HAP-1 (cell line): ENCODE results near the gene ALK.

Source experiments
- DNase-seq, 2 experiments: peaks; one replicate each; pipeline ENCODE4 v3.0.0-alpha.2; 2016 to 2020; ENCODE audit warnings: low spot score in 2 of 2
- H3K27me3 ChIP-seq: fragments of 250-450 bp; sonication (Bioruptor Pico); 2 replicates; pipeline ENCODE4 v1.5.1; 2020; ENCODE audit warnings: low read depth, mild to moderate bottlenecking, moderate library complexity
- H3K36me3 ChIP-seq: fragments of 250-450 bp; sonication (Bioruptor Pico); replicated peaks from 2 replicates; pipeline ENCODE4 v1.5.1; 2020; ENCODE audit warnings: mild to moderate bottlenecking
- H3K4me1 ChIP-seq: fragments of 250-450 bp; sonication (Bioruptor Pico); 2 replicates; pipeline ENCODE4 v1.5.1; 2020; ENCODE audit warnings: mild to moderate bottlenecking
- H3K4me3 ChIP-seq: fragments of 250-450 bp; sonication (Bioruptor Pico); 2 replicates; pipeline ENCODE4 v1.5.1; 2020; ENCODE audit warnings: mild to moderate bottlenecking, moderate library complexity
- H3K9me3 ChIP-seq: fragments of 250-450 bp; sonication (Bioruptor Pico); 2 replicates; pipeline ENCODE4 v1.5.1; 2020; ENCODE audit warnings: mild to moderate bottlenecking, moderate library complexity
- in situ Hi-C: fragments of 300-500 bp; cut with MboI; formaldehyde crosslinking; loops from 3 replicates; pipeline ENCODE4 v1.14.3; 2020; ENCODE audit warnings: low sequenced_read_pairs, inconsistent platforms, mixed read lengths

ALK gene

GRCh38 chr2:29389686-29390085, 531.7 kb downstream of the ALK start:
- no peaks in the 10 kb centered on the region for H3K9me3 ChIP-seq
- no peaks in the 10 kb centered on the region for H3K4me1 ChIP-seq
- no peak overlapping the region for H3K4me3 ChIP-seq
- DNase-seq: no peak
- in situ Hi-C loops: no loop called here
- peaks cover 5% of the 10 kb centered on the region for H3K27me3 ChIP-seq
- H3K36me3 ChIP-seq: no peaks in the 10 kb centered on the region

GRCh38 chr2:29388071-29388470, 533.3 kb downstream of the ALK start:
- peaks cover 5% of the 10 kb centered on the region for H3K27me3 ChIP-seq
- DNase-seq: no peak
- no peaks in the 10 kb centered on the region for H3K9me3 ChIP-seq
- no peaks in the 10 kb centered on the region for H3K4me1 ChIP-seq
- no peaks in the 10 kb centered on the region for H3K36me3 ChIP-seq
- in situ Hi-C loops: no loop called here
- no peak overlapping the region for H3K4me3 ChIP-seq

GRCh38 chr2:29382486-29382885, 538.9 kb downstream of the ALK start:
- no peaks in the 10 kb centered on the region for H3K9me3 ChIP-seq
- in situ Hi-C loops: no loop called here
- no peaks in the 10 kb centered on the region for H3K36me3 ChIP-seq
- H3K4me3 ChIP-seq: no peak overlapping the region
- peaks cover 5% of the 10 kb centered on the region for H3K27me3 ChIP-seq
- H3K4me1 ChIP-seq: no peaks in the 10 kb centered on the region
- DNase-seq: no peak

- H3K4me1 ChIP-seq: no peaks in the 10 kb centered on the region
- H3K9me3 ChIP-seq: no peaks in the 10 kb centered on the region
- H3K36me3 ChIP-seq: no peaks in the 10 kb centered on the region
- no peak for DNase-seq
- H3K4me3 ChIP-seq: no peak overlapping the region
- in situ Hi-C loops: no loop called here
- no peaks in the 10 kb centered on the region; the same call in 1 of the 2 replicates for H3K27me3 ChIP-seq
These were observed 543.6 kb downstream of the ALK start for GRCh38 chr2:29377788-29378187.

- DNase-seq: no peak
- Histone ChIP-seq H3K4me1 (no peaks in the 10 kb centered on the region), H3K9me3 (no peaks in the 10 kb centered on the region), H3K4me3 (no peak overlapping the region), H3K27me3 (no peaks in the 10 kb centered on the region; the same call in 1 of the 2 replicates), H3K36me3 (no peaks in the 10 kb centered on the region)
- in situ Hi-C loops: no loop called here
These were observed 544.8 kb downstream of the ALK start for GRCh38 chr2:29376541-29376940.

GRCh38 chr2:29375843-29376242, 545.5 kb downstream of the ALK start:
- no peaks in the 10 kb centered on the region; the same call in 1 of the 2 replicates for H3K27me3 ChIP-seq
- no peak for DNase-seq
- in situ Hi-C loops: no loop called here
- H3K9me3 ChIP-seq: no peaks in the 10 kb centered on the region
- H3K4me1 ChIP-seq: no peaks in the 10 kb centered on the region
- H3K36me3 ChIP-seq: no peaks in the 10 kb centered on the region
- no peak overlapping the region for H3K4me3 ChIP-seq

- Histone ChIP-seq H3K9me3 (no peaks in the 10 kb centered on the region), H3K4me1 (no peaks in the 10 kb centered on the region), H3K36me3 (no peaks in the 10 kb centered on the region), H3K4me3 (no peak overlapping the region), H3K27me3 (no peaks in the 10 kb centered on the region; the same call in 1 of the 2 replicates)
- in situ Hi-C loops: no loop called here
- no peak for DNase-seq
These were observed 546.6 kb downstream of the ALK start for GRCh38 chr2:29374823-29375222.

- in situ Hi-C loops: no loop called here
- DNase-seq: no peak
- no peak overlapping the region for H3K4me3 ChIP-seq
- no peaks in the 10 kb centered on the region for H3K9me3 ChIP-seq
- H3K27me3 ChIP-seq: no peaks in the 10 kb centered on the region; the same call in 1 of the 2 replicates
- H3K36me3 ChIP-seq: no peaks in the 10 kb centered on the region
- H3K4me1 ChIP-seq: no peaks in the 10 kb centered on the region
These were observed 547.5 kb downstream of the ALK start for GRCh38 chr2:29373870-29374269.

GRCh38 chr2:29372185-29372584, 549.2 kb downstream of the ALK start:
- no peak for DNase-seq
- no peaks in the 10 kb centered on the region for H3K9me3 ChIP-seq
- H3K4me1 ChIP-seq: no peaks in the 10 kb centered on the region
- in situ Hi-C loops: no loop called here
- no peak overlapping the region for H3K4me3 ChIP-seq
- H3K27me3 ChIP-seq: no peaks in the 10 kb centered on the region; the same call in 1 of the 2 replicates
- H3K36me3 ChIP-seq: no peaks in the 10 kb centered on the region

- DNase-seq: no peak
- Histone ChIP-seq H3K4me3 (no peak overlapping the region), H3K9me3 (no peaks in the 10 kb centered on the region), H3K4me1 (no peaks in the 10 kb centered on the region), H3K27me3 (no peaks in the 10 kb centered on the region), H3K36me3 (no peaks in the 10 kb centered on the region)
- in situ Hi-C loops: no loop called here
These were observed 550.7 kb downstream of the ALK start for GRCh38 chr2:29370581-29371125.

- Histone ChIP-seq H3K4me1 (no peaks in the 10 kb centered on the region), H3K4me3 (no peak overlapping the region), H3K27me3 (no peaks in the 10 kb centered on the region), H3K36me3 (no peaks in the 10 kb centered on the region), H3K9me3 (no peaks in the 10 kb centered on the region)
- in situ Hi-C loops: no loop called here
- no peak for DNase-seq
These were observed 551.2 kb downstream of the ALK start for GRCh38 chr2:29370173-29370572.

GRCh38 chr2:29368659-29369040, 552.7 kb downstream of the ALK start:
- H3K9me3 ChIP-seq: no peaks in the 10 kb centered on the region
- no peak for DNase-seq
- H3K36me3 ChIP-seq: no peaks in the 10 kb centered on the region
- H3K4me1 ChIP-seq: no peaks in the 10 kb centered on the region
- H3K4me3 ChIP-seq: no peak overlapping the region
- H3K27me3 ChIP-seq: no peaks in the 10 kb centered on the region
- in situ Hi-C loops: no loop called here

GRCh38 chr2:29367986-29368658, 553.3 kb downstream of the ALK start:
- no peak for DNase-seq
- in situ Hi-C loops: no loop called here

GRCh38 chr2:29363111-29363510, 558.3 kb downstream of the ALK start:
- Histone ChIP-seq H3K4me1 (no peaks in the 10 kb centered on the region), H3K36me3 (no peaks in the 10 kb centered on the region), H3K9me3 (no peaks in the 10 kb centered on the region), H3K27me3 (no peaks in the 10 kb centered on the region), H3K4me3 (no peak overlapping the region)
- DNase-seq: no peak
- in situ Hi-C loops: no loop called here

More at GRCh38 chr2:29367986-29368658, 553.3 kb downstream of the ALK start:
- H3K36me3 ChIP-seq: no peaks in the 10 kb centered on the region
- no peaks in the 10 kb centered on the region for H3K27me3 ChIP-seq
- no peaks in the 10 kb centered on the region for H3K4me1 ChIP-seq
- H3K9me3 ChIP-seq: no peaks in the 10 kb centered on the region
- no peak overlapping the region for H3K4me3 ChIP-seq

GRCh38 chr2:29361231-29361630, 560.2 kb downstream of the ALK start:
- H3K4me1 ChIP-seq: no peaks in the 10 kb centered on the region

More at GRCh38 chr2:29361231-29361630, 560.2 kb downstream of the ALK start:
- Histone ChIP-seq H3K4me3 (no peak overlapping the region), H3K9me3 (no peaks in the 10 kb centered on the region), H3K36me3 (no peaks in the 10 kb centered on the region), H3K27me3 (no peaks in the 10 kb centered on the region)
- no peak for DNase-seq
- in situ Hi-C loops: no loop called here
